ENCODE measurements around the gene STK39.

The STK39 gene

DNA sequence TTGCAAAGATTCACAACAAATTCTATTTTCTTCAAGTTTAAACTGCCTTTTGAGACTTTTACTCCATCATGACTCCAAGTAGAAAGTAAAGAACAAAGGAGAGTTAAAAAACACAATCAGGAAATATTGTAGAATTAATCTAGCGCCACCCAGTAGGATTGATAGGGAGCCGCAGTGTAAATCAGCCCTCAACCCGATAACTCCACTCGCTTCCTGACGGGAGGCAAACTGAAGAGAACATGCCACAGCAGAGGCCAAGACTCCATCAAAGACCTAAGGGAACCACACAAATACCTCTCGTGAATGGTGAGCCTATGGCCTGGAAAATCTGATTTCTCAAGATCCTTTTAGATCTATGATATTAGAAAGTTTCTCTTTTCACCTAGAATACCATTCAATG, 319.0 kb downstream of the STK39 start:
- no peak for DNase-seq (ENCODE audit: low spot score)

DNA sequence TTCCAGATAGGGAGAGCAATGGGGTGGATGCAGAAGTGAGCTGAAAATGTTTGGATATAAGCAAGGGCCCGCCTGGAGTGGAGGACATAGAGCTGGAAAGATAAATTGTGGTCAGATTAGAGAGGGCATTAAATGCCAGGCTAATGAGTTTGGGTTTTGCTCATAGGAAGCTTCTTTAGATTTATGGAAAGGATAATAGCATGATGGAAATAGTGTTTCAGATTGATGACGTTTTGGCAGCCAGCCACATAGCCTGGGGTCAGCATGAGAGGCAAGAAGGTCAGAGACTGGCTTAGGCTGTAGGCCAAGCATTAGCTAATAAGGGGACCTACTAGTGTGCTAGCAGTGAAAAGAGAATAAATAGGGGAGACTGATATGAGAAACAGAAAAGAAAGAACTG, 321.6 kb downstream of the STK39 start:
- no peak for DNase-seq (ENCODE audit: low spot score)

DNA sequence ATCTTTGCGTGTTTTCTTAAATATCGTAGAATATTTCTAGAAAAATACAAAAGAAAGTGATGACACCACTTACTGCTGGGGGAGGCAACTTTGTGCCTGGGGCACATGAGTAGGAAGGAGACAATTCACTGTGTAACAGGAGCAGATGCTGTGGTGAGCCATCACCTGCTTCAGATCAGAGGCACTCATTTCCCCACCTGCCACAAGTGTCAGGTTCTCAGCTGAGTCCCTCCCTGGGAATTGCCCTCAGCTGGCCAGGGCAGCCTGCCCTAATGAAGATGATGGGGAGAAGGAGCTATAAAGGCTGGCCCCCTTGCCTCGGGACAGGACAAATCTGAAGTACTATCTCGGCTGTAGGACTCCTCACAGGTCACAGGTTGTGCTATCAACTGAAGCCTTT, 322.8 kb downstream of the STK39 start:
- no peak for DNase-seq (ENCODE audit: low spot score)

DNA sequence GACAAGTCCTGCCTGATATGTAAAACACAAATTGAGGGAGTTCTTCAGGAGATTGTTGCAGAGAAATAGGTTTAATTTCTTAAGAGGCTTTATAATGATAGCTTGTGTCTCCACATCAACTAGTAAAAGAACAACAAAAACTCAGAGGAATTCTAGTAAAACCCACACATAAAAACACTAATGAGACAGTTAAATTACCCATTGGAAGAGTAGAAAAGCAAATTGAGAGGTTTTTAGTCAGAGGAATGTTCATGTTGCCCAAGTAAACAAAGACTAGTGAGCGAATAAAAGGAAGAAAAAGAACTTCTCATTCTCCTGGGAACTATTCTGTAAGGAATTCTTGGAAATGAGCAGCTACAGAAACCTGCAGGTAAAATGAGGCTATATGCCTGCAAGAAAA, 330.6 kb downstream of the STK39 start:
- DNase-seq (ENCODE audit: low spot score) = no peak

DNA sequence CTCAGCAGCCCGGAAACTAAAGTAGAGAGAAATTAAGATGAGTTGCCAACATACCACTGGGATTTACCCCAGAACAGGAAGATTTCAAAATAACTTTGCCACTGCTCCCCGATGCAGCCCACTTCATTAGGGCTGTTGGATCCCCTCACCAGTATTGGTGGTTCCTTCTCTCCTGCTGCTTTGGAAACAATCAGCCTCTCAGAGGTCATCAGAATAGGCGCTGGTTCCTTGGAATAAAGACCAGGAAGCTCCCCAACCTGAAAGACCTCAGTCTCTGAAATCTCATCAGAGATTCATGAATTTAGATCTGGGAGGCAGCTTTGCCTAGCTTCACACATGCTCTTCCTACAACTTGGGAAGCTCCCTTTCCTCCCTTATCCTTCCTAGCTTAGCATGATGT, 332.4 kb downstream of the STK39 start:
- DNase-seq (ENCODE audit: low spot score) = no peak

DNA sequence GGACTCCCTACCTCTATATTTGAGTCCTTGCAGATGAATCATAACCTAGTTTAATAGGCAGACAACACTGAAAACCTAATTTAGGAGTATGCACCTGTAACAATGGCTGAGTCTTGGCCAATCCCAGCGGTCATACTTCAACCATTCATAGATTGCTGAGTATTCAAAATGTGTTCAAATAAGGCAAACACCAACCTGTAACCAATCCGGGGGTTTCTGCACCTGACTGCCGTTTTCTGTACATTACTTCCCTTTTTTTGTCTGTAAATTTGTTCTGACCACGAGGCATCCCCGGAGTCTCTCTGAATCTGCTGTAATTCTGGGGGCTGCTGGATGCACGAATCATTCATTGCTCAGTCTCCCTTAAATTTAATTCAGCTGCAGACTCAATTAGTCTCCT, 338.6 kb downstream of the STK39 start:
- DNase-seq (ENCODE audit: low spot score) = no peak

DNA sequence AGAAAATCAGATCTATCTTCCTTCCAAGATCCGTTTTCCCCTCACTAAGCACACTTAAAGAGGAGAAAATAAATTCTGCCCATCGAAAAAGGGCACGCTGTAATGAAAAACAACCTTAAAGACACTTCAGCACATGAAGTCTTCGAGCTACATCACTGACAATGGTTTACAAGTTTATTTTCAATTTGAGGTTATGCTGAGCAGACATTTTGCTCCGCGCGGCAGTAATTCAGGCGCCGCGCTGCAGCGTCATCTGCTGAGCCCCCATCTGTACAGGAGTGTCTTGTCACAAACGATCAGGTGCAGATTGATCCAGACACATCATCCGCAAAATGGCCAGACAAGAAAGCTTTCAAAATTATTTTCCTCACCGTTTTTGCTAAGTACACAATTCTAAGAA, 341.7 kb downstream of the STK39 start:
- no peak for DNase-seq (ENCODE audit: low spot score)

All from kidney capillary endothelial cell (primary cell).